Measurements from ENCODE around the gene MED17.

- TF ChIP-seq E2F4 (CRISPR knock-in tag; IDR thresholded peaks at IDR 0.05; ENCODE audit: borderline replicate concordance, low read depth) (no peak), MAX (CRISPR knock-in tag; IDR thresholded peaks at IDR 0.05) (no peak), NFE2L1 (CRISPR knock-in tag; IDR thresholded peaks at IDR 0.05) (no peak), CTCF (IDR thresholded peaks at IDR 0.05) (no peak), ATF3 (CRISPR knock-in tag; conservative IDR thresholded peaks at IDR 0.05) (no peak), NR3C1 (CRISPR knock-in tag; conservative IDR thresholded peaks at IDR 0.05; ENCODE audit: low read depth) (no peak), NR2C2 (CRISPR knock-in tag; IDR thresholded peaks at IDR 0.05) (no peak)
Observed at GRCh38 chr11:93861808-93862207, 77.7 kb downstream of the MED17 start.

All from WTC11 (cell line).